ENCODE results near the gene SRP54. TPM values are rescaled to one million over a fixed set of nuclear protein-coding genes. Genes with fewer than 3 reads are reported as not detected.

The SRP54 gene
- total and polyA plus RNA-seq, 2 of the 8 experiments (the other 6 are each of a cell fraction or from before 2014, with no cell fraction given) = 19.7 to 60.0 TPM

DNA sequence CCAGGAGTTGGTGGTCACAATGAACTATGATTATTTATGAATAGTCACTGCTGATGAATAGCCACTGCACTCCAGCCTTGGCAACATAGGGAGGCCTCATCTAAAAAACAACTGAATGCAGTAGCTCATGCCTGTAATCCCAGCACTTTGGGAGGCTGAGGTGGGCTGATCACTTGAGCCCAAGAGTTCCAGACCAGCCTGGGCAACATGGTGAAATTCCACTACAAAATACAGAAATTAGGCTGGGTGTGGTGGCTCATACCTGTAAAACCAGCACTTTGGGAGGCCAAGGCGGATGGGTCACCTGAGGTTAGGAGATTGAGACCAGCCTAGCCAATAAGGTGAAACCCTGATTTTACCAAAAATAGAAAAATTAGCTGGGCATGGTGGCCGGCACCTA, 49.8 kb downstream of the SRP54 start:
- Histone ChIP-seq H4K20me1 (replicated peaks in 1 of 2; ENCODE audit: control insufficient read depth in 1 of 2, insufficient read depth in 2 of 2, low read length in 2 of 2) (no peaks in the 10 kb centered on the region), H3K9ac (replicated peaks in 1 of 4; ENCODE audit: extremely low read depth in 1 of 4, low read depth in 3 of 4, low read length in 3 of 4) (no peak overlapping the region), H3K9me3 (ENCODE audit: insufficient read depth in 2 of 2, low read depth in 1 of 2, low read length in 1 of 2) (peaks cover 14 to 23% of the 10 kb centered on the region in 2 experiments), H2BK12ac (ENCODE audit: low read depth, low read length) (no peak overlapping the region), H3K4ac (replicated peaks; ENCODE audit: insufficient read length, low read depth, low read length) (no peak overlapping the region), H3K23ac (ENCODE audit: insufficient read length) (no peak overlapping the region), H3K27me3 (replicated peaks in 1 of 4; ENCODE audit: control insufficient read depth in 3 of 4, extremely low read depth in 1 of 4, insufficient read depth in 3 of 4, low read length in 3 of 4) (no peaks in the 10 kb centered on the region), H2BK120ac (replicated peaks; ENCODE audit: low read depth, low read length) (no peak overlapping the region), H2BK20ac (ENCODE audit: low read length) (no peak overlapping the region), H4K8ac (ENCODE audit: extremely low read depth, insufficient read depth, low read length) (no peak overlapping the region), H3K36me3 (ENCODE audit: control insufficient read depth in 2 of 4, insufficient read depth in 4 of 4, low read length in 3 of 4) (peaks cover 0 to 38% (median 11%) of the 10 kb centered on the region in 4 experiments; a peak in 5 of 8 replicates), H3K79me2 (ENCODE audit: control insufficient read depth in 1 of 2, insufficient read depth in 2 of 2, low read length in 2 of 2) (no peaks in the 10 kb centered on the region), H2BK15ac (ENCODE audit: low read length) (no peak overlapping the region), H3K27ac (ENCODE audit: low read depth, low read length) (no peak overlapping the region), H3K79me1 (ENCODE audit: low read depth, low read length) (no peaks in the 10 kb centered on the region), H3K18ac (ENCODE audit: extremely low read depth, low read length) (no peak overlapping the region), H3K4me1 (replicated peaks in 1 of 4; ENCODE audit: control insufficient read depth in 3 of 4, insufficient read depth in 4 of 4, low read length in 3 of 4) (no peaks in the 10 kb centered on the region), H2BK5ac (ENCODE audit: low read depth, low read length) (no peak overlapping the region), H3K56ac (replicated peaks; ENCODE audit: insufficient read length, low read depth, low read length) (no peak overlapping the region), H4K5ac (ENCODE audit: insufficient read length, low read depth, low read length) (no peak overlapping the region), H3K4me3 (ENCODE audit: extremely low read depth in 1 of 4, insufficient read depth in 2 of 4, low read depth in 3 of 4, low read length in 4 of 4) (no peak overlapping the region), H2AFZ (ENCODE audit: low read length) (no peak overlapping the region), H2AK5ac (ENCODE audit: low read depth, low read length) (no peak overlapping the region), H3K23me2 (ENCODE audit: low read depth, low read length) (no peaks in the 10 kb centered on the region), H3K4me2 (ENCODE audit: insufficient read depth in 1 of 2, low read depth in 2 of 2, low read length in 2 of 2) (no peak overlapping the region), H3K14ac (ENCODE audit: insufficient read length) (no peak overlapping the region), H4K91ac (replicated peaks; ENCODE audit: insufficient read length, low read length) (no peak overlapping the region)
- DNase-seq (ENCODE audit: low read depth in 1 of 2, low spot score in 2 of 2) = no peak
- FAIRE-seq = no peak
- no peak for TF ChIP-seq SIX5 (IDR thresholded peaks at IDR 0.05; ENCODE audit: low read depth, low read length)
- TF ChIP-seq, protein P1, sequence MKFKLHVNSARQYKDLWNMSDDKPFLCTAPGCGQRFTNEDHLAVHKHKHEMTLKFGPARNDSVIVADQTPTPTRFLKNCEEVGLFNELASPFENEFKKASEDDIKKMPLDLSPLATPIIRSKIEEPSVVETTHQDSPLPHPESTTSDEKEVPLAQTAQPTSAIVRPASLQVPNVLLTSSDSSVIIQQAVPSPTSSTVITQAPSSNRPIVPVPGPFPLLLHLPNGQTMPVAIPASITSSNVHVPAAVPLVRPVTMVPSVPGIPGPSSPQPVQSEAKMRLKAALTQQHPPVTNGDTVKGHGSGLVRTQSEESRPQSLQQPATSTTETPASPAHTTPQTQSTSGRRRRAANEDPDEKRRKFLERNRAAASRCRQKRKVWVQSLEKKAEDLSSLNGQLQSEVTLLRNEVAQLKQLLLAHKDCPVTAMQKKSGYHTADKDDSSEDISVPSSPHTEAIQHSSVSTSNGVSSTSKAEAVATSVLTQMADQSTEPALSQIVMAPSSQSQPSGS (IDR thresholded peaks at IDR 0.05; ENCODE audit: low read length) = no peak
- ChIA-PET POLR2A (ENCODE audit: partially characterized antibody) (interaction anchor here (1.5 to 1.6 kb wide), 3 partner anchors 11 to 50 kb away, joined by 3 to 4 read pairs (median 3); partner anchors contain the start of genes FAM177A1 and SRP54), CTCF (ENCODE audit: partially characterized antibody) (interaction anchor here (0.6 to 1.5 kb wide), 2 partner anchors 10 to 368 kb away, joined by 3 to 6 read pairs; no protein-coding TSS in a partner anchor)
- 96% methylated on average over 2 of the region's 2 CpGs; no CpG with 5 or more reads in 1 of the 2 experiments for WGBS, 2 experiments (ENCODE audit: extremely low coverage in 1 of 2, insufficient coverage in 1 of 2, insufficient read length in 1 of 2, insufficient replicate concordance in 2 of 2, low coverage in 1 of 2, low lambda C conversion rate in 2 of 2, missing lambda C conversion rate in 1 of 2)

Measured in H1 (cell line).